NCI-H774 (cell line): ENCODE measurements around the gene CRACR2B.
A peak's percentile ranks its signal among the peaks of the same experiment; 100 is the strongest.

Experiments used
- DNase-seq: peaks from one replicate; lab custom pipeline; 2025; lab: John Stamatoyannopoulos, UW

The CRACR2B gene

GRCh38 chr11:811446-812245 is 16.1 kb upstream of the CRACR2B start:
- no peak for DNase-seq

- DNase-seq: no peak
Observed at GRCh38 chr11:812390-812789, 15.3 kb upstream of the CRACR2B start.

GRCh38 chr11:813072-813455 is 14.7 kb upstream of the CRACR2B start:
- no peak for DNase-seq

GRCh38 chr11:813456-814096 is 14.1 kb upstream of the CRACR2B start:
- no peak for DNase-seq

- no peak for DNase-seq
Observed at GRCh38 chr11:815675-816432, 11.9 kb upstream of the CRACR2B start.

GRCh38 chr11:816433-816779 is 11.3 kb upstream of the CRACR2B start:
- DNase-seq: no peak

- no peak for DNase-seq
Observed at GRCh38 chr11:818396-819128, 9.2 kb upstream of the CRACR2B start, which contains the start of gene PNPLA2. Gene PNPLA2, plus strand, starts transcription at chr11:818914. Its CDS starts 805 bp downstream, at chr11:819719.

- peak; percentile 88 for DNase-seq
Observed at GRCh38 chr11:819129-819931, 8.4 kb upstream of the CRACR2B start.

- DNase-seq: peak; percentile 82
Observed at GRCh38 chr11:819943-820649, 7.6 kb upstream of the CRACR2B start.

GRCh38 chr11:820655-821511 is 6.8 kb upstream of the CRACR2B start:
- DNase-seq: no peak

GRCh38 chr11:821512-822371 is 6.0 kb upstream of the CRACR2B start:
- DNase-seq: no peak

GRCh38 chr11:823441-824291 is 4.1 kb upstream of the CRACR2B start:
- DNase-seq: no peak

- no peak for DNase-seq
Observed at GRCh38 chr11:824292-824880, 3.3 kb upstream of the CRACR2B start.

GRCh38 chr11:824942-825341 is 2.8 kb upstream of the CRACR2B start:
- DNase-seq: no peak

- no peak for DNase-seq
Observed at GRCh38 chr11:825366-826226, 2.1 kb upstream of the CRACR2B start.

GRCh38 chr11:826227-826621 is 1.5 kb upstream of the CRACR2B start:
- no peak for DNase-seq

- no peak for DNase-seq
Observed at GRCh38 chr11:826836-827145, 928 bp upstream of the CRACR2B start.
